ENCODE data around the gene ZNF430. TPM values are rescaled to one million over a fixed set of nuclear protein-coding genes. Genes with fewer than 3 reads are reported as not detected.

The ZNF430 gene
- total RNA-seq, 2 donors from 2014 or later, result 23.3 to 23.6 TPM

GRCh38 chr19:21094347-21095025 is 74.0 kb downstream of the ZNF430 start:
- H3K9me3 Mint-ChIP-seq, result no peaks in the 10 kb centered on the region
- no peak overlapping the region for H3K27ac Mint-ChIP-seq
- no peak for ATAC-seq
- no peak for DNase-seq (ENCODE audit: low spot score in 2 of 2)
- peaks cover 7 to 30% of the 10 kb centered on the region in 2 donors for H3K36me3 Mint-ChIP-seq

GRCh38 chr19:21098291-21098690 is 77.8 kb downstream of the ZNF430 start:
- no peak for DNase-seq (ENCODE audit: low spot score in 2 of 2)
- no peak overlapping the region for H3K27ac Mint-ChIP-seq
- ATAC-seq, result no peak
- peaks cover 13 to 36% of the 10 kb centered on the region in 2 donors for H3K36me3 Mint-ChIP-seq
- H3K9me3 Mint-ChIP-seq, result no peaks in the 10 kb centered on the region

- ATAC-seq (peak; percentile 49 to 70), DNase-seq (ENCODE audit: low spot score in 2 of 2) (no peak)
- H3K9me3 Mint-ChIP-seq, result no peaks in the 10 kb centered on the region
- peaks cover 6 to 28% of the 10 kb centered on the region in 2 donors for H3K36me3 Mint-ChIP-seq
- H3K27ac Mint-ChIP-seq, result no peak overlapping the region
Observed at GRCh38 chr19:21101521-21102242, 81.2 kb downstream of the ZNF430 start.

- Mint-ChIP-seq H3K36me3 (peaks cover 49 to 75% of the 10 kb centered on the region in 2 donors), H3K9me3 (peaks cover 16 to 33% of the 10 kb centered on the region in 2 donors), H3K27ac (no peak overlapping the region)
- ATAC-seq, result no peak
- DNase-seq (ENCODE audit: low spot score in 2 of 2), result no peak
Observed at GRCh38 chr19:21109116-21109515, 88.7 kb downstream of the ZNF430 start.

Other genes with a start within 250 kb of the ZNF430 start
- gene ZNF66, start 244.4 kb upstream of the ZNF430 start, total RNA-seq, result 10 to 100 TPM in 1 of 2 donors, 1 to 10 TPM in 1; 4.6 to 12.6 TPM
- 10 to 100 TPM; 10.6 to 16.4 TPM for gene ZNF85, start 97.4 kb upstream of the ZNF430 start, total RNA-seq
- gene ZNF714, start 61.5 kb downstream of the ZNF430 start, total RNA-seq, result 10 to 100 TPM; 19.0 to 31.0 TPM
- gene ZNF431, start 121.4 kb downstream of the ZNF430 start, total RNA-seq, result 10 to 100 TPM; 21.3 to 26.0 TPM

Data from activated naive CD4-positive, alpha-beta T cell treated with anti-CD3 and anti-CD28 coated beads, Interleukin-2, amount 50 U/mL, for 72 hours (primary cell).